B cell (primary cell): ENCODE measurements around the gene WDR86. TPM values are rescaled to one million over a fixed set of nuclear protein-coding genes. Genes with fewer than 3 reads are reported as not detected.

ENCODE experiments used
- ATAC-seq: fragments of 200-7000 bp; cut with Tn5 transposase; one replicate; pipeline ENCODE4 v1.10.0; 2021; ENCODE audit warnings: low read depth, mild to moderate bottlenecking, moderate number of reproducible peaks, moderate library complexity
- CTCF ChIA-PET: fragments of 350-600 bp; sonication (Branson Sonifier 250); formaldehyde crosslinking; loops from one replicate; lab custom pipeline; 2021; ENCODE audit warnings: antibody characterized with exemption, inconsistent platforms; lab: Charles Lee
- POLR2A ChIA-PET: fragments of 350-600 bp; sonication (Branson Sonifier 250); formaldehyde crosslinking; loops from one replicate; lab custom pipeline; 2021; ENCODE audit warnings: antibody characterized with exemption; lab: Charles Lee
- DNase-seq: peaks from one replicate; pipeline ENCODE4 v3.0.0; 2013
- H2AFZ ChIP-seq: 2 replicates; pipeline ENCODE4 v1.6.1; 2012; ENCODE audit warnings: mild to moderate bottlenecking, low read depth, low read length; ENCODE audit not compliant: insufficient read depth, poor library complexity, severe bottlenecking
- H3K27ac ChIP-seq, 2 donors: 1 replicate in 1 of 2; 2 replicates in 1 of 2; pipeline ENCODE4 v1.5.1; 2012 to 2013; ENCODE audit warnings: low read length in 2 of 2, mild to moderate bottlenecking in 2 of 2, moderate library complexity in 1 of 2
- H3K27me3 ChIP-seq, 4 experiments: fragments of 200-600 bp in 1 of 4; sonication (generic) in 1 of 4; replicated peaks in 1 of 4; 1 replicate in 2 of 4; 2 replicates in 2 of 4; pipeline versions ENCODE4 v1.6.1 to v1.7.0; 2013 to 2016; ENCODE audit warnings: low read length in 3 of 4, mild to moderate bottlenecking in 2 of 4, mixed read lengths in 1 of 4, moderate library complexity in 1 of 4; ENCODE audit not compliant: insufficient read depth in 4 of 4, control insufficient read depth in 3 of 4; ENCODE audit errors: control extremely low read depth in 1 of 4
- H3K36me3 ChIP-seq, 2 experiments: replicated peaks in 1 of 2; 1 replicate in 1 of 2; 2 replicates in 1 of 2; pipeline versions ENCODE4 v1.6.1 to v1.7.1; 2013; ENCODE audit warnings: low read length in 1 of 2; ENCODE audit not compliant: insufficient read depth in 2 of 2, control insufficient read depth in 1 of 2; ENCODE audit errors: control extremely low read depth in 1 of 2, extremely low read depth in 1 of 2
- H3K4me1 ChIP-seq, 2 donors: fragments of 200-600 bp in 1 of 2; sonication (generic) in 1 of 2; 1 replicate in 1 of 2; 2 replicates in 1 of 2; pipeline versions ENCODE4 v1.5.1 to v1.6.1; 2013 to 2017; ENCODE audit warnings: low read length in 2 of 2; ENCODE audit not compliant: control insufficient read depth in 2 of 2, insufficient read depth in 2 of 2
- H3K4me2 ChIP-seq: replicated peaks from 2 replicates; pipeline ENCODE3; 2012; ENCODE audit warnings: mild to moderate bottlenecking, low read depth, low read length; ENCODE audit not compliant: poor library complexity, severe bottlenecking
- H3K4me3 ChIP-seq, 5 experiments: fragments of 200-600 bp in 1 of 5; sonication (generic) in 1 of 5; 1 replicate in 3 of 5; 2 replicates in 2 of 5; pipeline versions ENCODE4 v1.5.1 to v1.7.0; 2011 to 2016; ENCODE audit warnings: low read length in 4 of 5, mild to moderate bottlenecking in 4 of 5, low read depth in 2 of 5, control low read depth in 1 of 5, moderate library complexity in 1 of 5; ENCODE audit not compliant: insufficient read depth in 1 of 5; ENCODE audit errors: control extremely low read depth in 1 of 5, extremely low read depth in 1 of 5
- H3K79me2 ChIP-seq: fragments of 200-600 bp; sonication (generic); one replicate; pipeline ENCODE4 v1.6.0; 2016; ENCODE audit warnings: low read length; ENCODE audit not compliant: control insufficient read depth, insufficient read depth
- H3K9ac ChIP-seq: fragments of 200-600 bp; sonication (generic); 2 replicates; pipeline ENCODE4 v1.6.1; 2017; ENCODE audit warnings: mild to moderate bottlenecking, low read length, moderate library complexity
- H3K9me3 ChIP-seq, 3 donors: one replicate each; pipeline versions ENCODE4 v1.6.1 to v1.7.1; 2013; ENCODE audit warnings: low read length in 2 of 3; ENCODE audit not compliant: control insufficient read depth in 2 of 3, insufficient read depth in 1 of 3; ENCODE audit errors: control extremely low read depth in 1 of 3
- H4K20me1 ChIP-seq: 2 replicates; pipeline ENCODE4 v1.6.0; 2012; ENCODE audit warnings: mild to moderate bottlenecking, low read length; ENCODE audit not compliant: insufficient read depth, control insufficient read depth, poor library complexity, severe bottlenecking
- H3K27ac Mint-ChIP-seq: one replicate; pipeline ENCODE4 v1.8.0; 2021; ENCODE audit warnings: mixed read lengths
- H3K27me3 Mint-ChIP-seq: one replicate; pipeline ENCODE4 v1.8.0; 2021; ENCODE audit warnings: mixed read lengths
- H3K4me1 Mint-ChIP-seq: one replicate; pipeline ENCODE4 v1.8.0; 2021; ENCODE audit warnings: mixed read lengths
- H3K4me3 Mint-ChIP-seq: one replicate; pipeline ENCODE4 v1.8.0; 2021; ENCODE audit warnings: mixed read lengths
- H3K9me3 Mint-ChIP-seq: one replicate; pipeline ENCODE4 v1.8.0; 2022; ENCODE audit warnings: mixed read lengths; ENCODE audit not compliant: insufficient read depth
- CTCF ChIP-seq: fragments of 200-600 bp; IDR thresholded peaks from one replicate; pipeline ENCODE4 v1.8.0; 2022; ENCODE audit warnings: antibody characterized with exemption, mild to moderate bottlenecking
- EZH2 ChIP-seq: IDR thresholded peaks from 2 replicates; pipeline ENCODE4 v1.6.1; 2012; ENCODE audit warnings: borderline replicate concordance, low read depth, mild to moderate bottlenecking, moderate library complexity, low read length; ENCODE audit not compliant: insufficient read depth, poor library complexity, severe bottlenecking
- WGBS: methylation state at CpG from one replicate; pipeline ENCODE4 v1.1.5; 2013; ENCODE audit warnings: missing lambda C conversion rate; ENCODE audit not compliant: insufficient coverage; 5-methylcytosine and 5-hydroxymethylcytosine counted together
- intact Hi-C: fragments of 100-400 bp; cut with micrococcal nuclease; formaldehyde crosslinking; loops from one replicate; pipeline ENCODE4 v1.10.0; 2022
- polyA plus RNA-seq: library from polyadenylated mRNA; depleted of rRNA; stranded (reverse); fragments of >200 nt; gene quantifications from 2 replicates; pipeline ENCODE4 v1.2.3, GENCODE V29; 2012
- total RNA-seq, 2 donors: library from RNA; stranded (reverse); fragments of 120-200 nt in 1 of 2; gene quantifications; 1 replicate in 1 of 2; 2 replicates in 1 of 2; pipeline versions ENCODE4 v1.2.3 to v1.2.4, GENCODE V29; 2013 to 2022

The WDR86 gene
- total and polyA plus RNA-seq, 2 donors (not counting 1 experiment from before 2014, with no cell fraction given): 1.4 to 1.5 TPM

DNA sequence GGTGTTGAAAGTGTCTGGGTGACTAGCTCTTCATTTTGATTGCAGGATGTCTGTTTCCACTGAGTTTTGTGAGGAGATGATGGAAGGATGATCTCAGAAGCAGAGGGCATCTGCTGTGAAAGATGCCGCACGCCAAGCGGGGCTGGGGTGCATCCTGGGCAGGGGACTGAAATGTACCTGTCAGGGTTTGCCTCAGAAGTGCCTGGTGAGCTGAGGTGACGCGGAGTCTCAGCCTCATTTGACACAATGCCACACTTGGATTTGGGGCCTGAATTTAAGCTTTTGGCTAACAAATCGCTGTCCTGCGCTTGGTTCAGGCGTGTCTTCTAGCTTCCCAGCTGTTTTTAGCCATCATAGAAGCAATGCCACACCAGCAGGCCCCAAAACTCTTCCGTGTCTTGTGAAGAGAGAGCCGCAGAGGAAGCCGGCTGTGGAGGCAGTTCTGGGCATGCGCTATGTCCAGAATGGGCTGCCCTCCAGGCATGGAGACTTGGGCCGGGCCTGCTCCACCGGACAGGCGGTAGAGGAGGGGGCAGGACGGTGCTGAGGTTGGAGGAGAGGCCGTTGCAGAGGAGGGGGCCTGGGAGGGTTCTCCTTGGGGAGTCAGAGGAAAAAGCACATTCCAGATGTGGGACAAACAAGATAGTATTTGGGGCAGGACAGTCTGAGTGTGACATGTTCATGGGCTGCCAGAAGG lies 31.2 kb downstream of the WDR86 start:
- Mint-ChIP-seq H3K9me3 (no peaks in the 10 kb centered on the region), H3K27ac (peak overlapping the region; percentile 15), H3K4me1 (peaks cover 23% of the 10 kb centered on the region), H3K27me3 (peaks cover 6% of the 10 kb centered on the region), H3K4me3 (peak overlapping the region; percentile 52)
- ATAC-seq (no peak), DNase-seq (no peak)
- Histone ChIP-seq H3K4me1 (peaks cover 18 to 23% of the 10 kb centered on the region in 2 donors), H3K9ac (no peak overlapping the region), H3K4me3 (no peak overlapping the region), H4K20me1 (peaks cover 6% of the 10 kb centered on the region), H3K9me3 (peaks cover 0 to 6% (median 0%) of the 10 kb centered on the region in 3 donors), H3K79me2 (no peaks in the 10 kb centered on the region), H3K4me2 (no peak overlapping the region), H3K27me3 (peaks cover 0 to 12% (median 6%) of the 10 kb centered on the region in 4 experiments), H2AFZ (no peak overlapping the region), H3K36me3 (peaks cover 0 to 44% of the 10 kb centered on the region in 2 experiments), H3K27ac (no peak overlapping the region)
- ChIA-PET POLR2A (no interaction called here), CTCF (interaction anchor here (1.1 to 2.2 kb wide), 4 partner anchors 10 to 69 kb away, joined by 3 to 9 read pairs (median 3); no protein-coding TSS in a partner anchor)
- WGBS: 97% methylated on average over 14 of the region's 17 CpGs
- intact Hi-C loops: no loop called here
- TF ChIP-seq CTCF (no peak), EZH2 (no peak)

DNA sequence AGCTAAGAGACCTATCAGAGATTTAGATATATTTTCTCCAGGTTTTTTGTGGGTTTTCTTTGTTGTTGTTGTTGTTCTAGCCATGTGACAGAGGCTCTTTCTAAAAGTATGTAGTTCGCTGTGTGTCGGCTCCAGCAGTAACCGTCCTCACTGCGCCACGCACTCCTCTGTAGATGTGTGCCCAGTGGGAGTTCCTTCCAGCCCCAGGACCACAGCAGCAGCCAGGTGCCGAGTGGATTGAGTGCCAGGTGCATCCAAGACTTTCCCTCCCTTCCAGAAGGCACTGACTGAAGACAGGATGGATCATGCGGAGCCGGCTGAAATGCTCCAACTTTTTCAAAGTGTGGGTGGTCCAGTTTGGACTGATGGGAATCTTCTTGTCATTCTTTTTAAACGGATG lies 31.8 kb downstream of the WDR86 start:
- Histone ChIP-seq H3K4me2 (no peak overlapping the region), H3K9me3 (peaks cover 0 to 5% (median 0%) of the 10 kb centered on the region in 3 donors), H3K9ac (no peak overlapping the region), H4K20me1 (peaks cover 13% of the 10 kb centered on the region), H3K4me1 (peaks cover 18 to 23% of the 10 kb centered on the region in 2 donors), H3K27ac (no peak overlapping the region), H3K36me3 (peaks cover 0 to 49% of the 10 kb centered on the region in 2 experiments), H3K27me3 (peaks cover 0 to 12% (median 6%) of the 10 kb centered on the region in 4 experiments), H2AFZ (no peak overlapping the region), H3K79me2 (no peaks in the 10 kb centered on the region), H3K4me3 (no peak overlapping the region)
- ATAC-seq (no peak), DNase-seq (no peak)
- POLR2A ChIA-PET: no interaction called here
- 100% methylated on average over 3 of the region's 9 CpGs for WGBS
- H3K27me3 Mint-ChIP-seq: peaks cover 6% of the 10 kb centered on the region
- H3K4me3 Mint-ChIP-seq: no peak overlapping the region
- no peak for TF ChIP-seq EZH2
- no peak for TF ChIP-seq CTCF
- H3K4me1 Mint-ChIP-seq: peaks cover 23% of the 10 kb centered on the region
- no peak overlapping the region for H3K27ac Mint-ChIP-seq
- CTCF ChIA-PET: interaction anchor here (1.1 to 2.2 kb wide), 4 partner anchors 9 to 69 kb away, joined by 3 to 9 read pairs (median 3); no protein-coding TSS in a partner anchor
- intact Hi-C loops: no loop called here
- no peaks in the 10 kb centered on the region for H3K9me3 Mint-ChIP-seq
